IgD-negative memory B cell (primary cell): ENCODE data around the gene CRTAP. TPM values are rescaled to one million over a fixed set of nuclear protein-coding genes. Genes with fewer than 3 reads are reported as not detected.
A peak's percentile ranks its signal among the peaks of the same experiment; 100 is the strongest.
"Not testable (repeated sequence)": the region's sequence is repeated elsewhere in the genome, so short reads cannot be mapped to it uniquely, and the experiment has no call there.

Source experiments
- H3K27ac Mint-ChIP-seq, 3 donors: one replicate each; pipeline ENCODE4 v1.8.0; 2020 to 2022; ENCODE audit warnings: mild to moderate bottlenecking in 3 of 3, mixed read lengths in 3 of 3, moderate library complexity in 1 of 3
- H3K27me3 Mint-ChIP-seq: one replicate; pipeline ENCODE4 v1.8.0; 2021; ENCODE audit warnings: mixed read lengths
- H3K36me3 Mint-ChIP-seq: one replicate; pipeline ENCODE4 v1.8.0; 2020; ENCODE audit warnings: mild to moderate bottlenecking, mixed read lengths
- H3K4me1 Mint-ChIP-seq, 3 donors: one replicate each; pipeline ENCODE4 v1.8.0; 2020 to 2022; ENCODE audit warnings: mixed read lengths in 3 of 3, mild to moderate bottlenecking in 1 of 3
- H3K4me3 Mint-ChIP-seq, 4 donors: one replicate each; pipeline ENCODE4 v1.8.0; 2020 to 2022; ENCODE audit warnings: mild to moderate bottlenecking in 4 of 4, mixed read lengths in 4 of 4, moderate library complexity in 3 of 4
- H3K9me3 Mint-ChIP-seq, 3 donors: one replicate each; pipeline ENCODE4 v1.8.0; 2020 to 2021; ENCODE audit warnings: mixed read lengths in 3 of 3, mild to moderate bottlenecking in 1 of 3
- polyA plus RNA-seq: library from polyadenylated mRNA; unstranded; fragments of 300-500 nt; fragmentation: Illumina TruSeq; gene quantifications from one replicate; pipeline ENCODE4 v1.2.3, GENCODE V29; 2021

The CRTAP gene
- polyA plus RNA-seq, 1 donor from 2014 or later, result 88.0 TPM

DNA sequence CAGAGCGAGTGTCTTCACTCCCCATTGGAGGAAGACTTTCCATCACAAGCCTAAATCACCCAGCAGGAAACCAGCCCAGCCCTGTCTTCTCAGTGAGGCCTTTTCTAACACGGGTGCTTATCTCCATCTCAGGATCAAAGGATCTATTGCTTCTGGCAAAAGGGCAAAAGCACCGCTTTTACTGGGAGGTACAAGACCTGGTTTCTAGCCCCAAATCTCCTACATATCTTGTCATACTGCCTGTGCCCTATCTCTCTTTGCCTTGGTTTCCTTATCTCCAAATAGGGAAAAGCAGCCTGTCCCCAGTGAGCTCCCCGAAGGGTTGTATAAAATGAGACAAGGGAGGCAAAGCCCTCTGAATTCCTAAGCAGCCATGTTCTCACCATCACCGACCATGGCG is 22.1 kb upstream of the CRTAP start:
- H3K27me3 Mint-ChIP-seq, result no peaks in the 10 kb centered on the region
- peaks cover 48 to 66% (median 53%) of the 10 kb centered on the region in 3 donors for H3K4me1 Mint-ChIP-seq
- H3K27ac Mint-ChIP-seq, result peak overlapping the region in 1 of 3 donors; percentile 27
- H3K9me3 Mint-ChIP-seq, result no peaks in the 10 kb centered on the region
- no peaks in the 10 kb centered on the region for H3K36me3 Mint-ChIP-seq
- H3K4me3 Mint-ChIP-seq, result peak overlapping the region in 2 of 4 donors; percentile 34 to 49

DNA sequence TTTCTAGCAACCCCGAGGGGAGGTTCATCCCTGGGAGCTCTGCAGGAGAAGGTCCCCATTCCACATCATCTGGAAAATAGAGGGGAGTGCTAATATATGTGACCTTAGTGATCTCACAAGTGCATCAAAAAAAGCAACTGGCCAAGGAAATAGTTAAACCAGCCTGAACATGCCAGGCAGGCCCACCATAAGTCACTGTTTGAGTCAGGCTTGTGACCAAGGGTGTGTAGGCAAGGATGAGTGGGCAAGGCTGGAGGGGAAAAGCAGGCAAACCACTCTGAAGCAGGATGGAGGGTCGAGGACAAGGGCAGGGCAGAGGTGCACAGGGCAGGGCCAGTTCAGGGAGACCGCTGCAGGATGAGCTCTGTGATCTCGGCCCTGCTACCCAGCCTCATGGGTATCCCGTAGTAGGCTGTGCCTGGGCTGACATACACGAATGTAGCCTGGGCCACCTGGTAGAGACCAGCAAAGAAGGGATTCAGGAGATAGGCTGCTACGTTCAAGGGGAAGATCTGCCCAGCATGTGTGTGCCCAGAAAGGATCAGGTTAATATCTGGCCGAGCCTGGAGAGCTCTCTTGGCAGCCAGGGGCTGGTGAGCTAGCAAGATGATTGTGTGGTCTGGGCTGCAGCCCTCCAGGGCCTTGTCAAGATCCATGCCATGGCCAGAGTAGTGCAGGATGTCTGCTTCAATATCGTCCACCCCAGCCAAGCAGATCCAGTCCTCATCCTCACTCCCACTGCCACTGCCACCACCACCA is 21.1 kb upstream of the CRTAP start:
- Mint-ChIP-seq H3K4me1 (peaks cover 46 to 64% (median 51%) of the 10 kb centered on the region in 3 donors), H3K9me3 (no peaks in the 10 kb centered on the region), H3K27ac (peak overlapping the region in 2 of 3 donors; percentile 27), H3K4me3 (peak overlapping the region in 2 of 4 donors; percentile 14 to 98), H3K36me3 (no peaks in the 10 kb centered on the region), H3K27me3 (no peaks in the 10 kb centered on the region)

DNA sequence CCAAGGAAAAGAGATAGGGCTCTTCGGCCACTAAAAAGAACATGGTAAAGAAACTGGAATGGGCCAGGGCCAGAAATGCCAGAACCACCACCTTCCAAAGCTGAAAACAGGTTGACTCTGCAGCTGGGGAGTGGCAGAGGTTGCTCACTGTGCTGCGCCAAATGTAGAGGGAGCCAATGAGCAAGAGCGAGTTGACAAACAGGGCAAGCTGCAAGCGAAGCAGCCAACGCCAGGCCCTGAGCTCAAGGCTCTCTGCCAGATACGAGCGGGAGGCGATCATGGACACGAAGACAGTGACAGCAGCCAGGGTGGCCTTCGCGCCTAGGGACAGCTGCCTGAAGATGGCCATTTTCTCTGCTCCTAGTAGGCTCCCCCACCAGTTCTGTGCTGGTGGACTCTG is 20.0 kb upstream of the CRTAP start:
- Mint-ChIP-seq H3K4me1 (peaks cover 34 to 52% (median 40%) of the 10 kb centered on the region in 3 donors), H3K9me3 (no peaks in the 10 kb centered on the region), H3K36me3 (no peaks in the 10 kb centered on the region), H3K4me3 (peak overlapping the region in 2 of 4 donors; percentile 30 to 98), H3K27me3 (no peaks in the 10 kb centered on the region), H3K27ac (no peak overlapping the region)

GRCh38 chr3:33095436-33095835 is 18.4 kb upstream of the CRTAP start:
- Mint-ChIP-seq H3K4me3 (peak overlapping the region; percentile 97 to 99 (median 98)), H3K27ac (peak overlapping the region; percentile 85 to 95 (median 95)), H3K9me3 (no peaks in the 10 kb centered on the region), H3K36me3 (no peaks in the 10 kb centered on the region), H3K27me3 (no peaks in the 10 kb centered on the region), H3K4me1 (peaks cover 20 to 36% (median 25%) of the 10 kb centered on the region in 3 donors)

GRCh38 chr3:33096093-33096868 is 17.5 kb upstream of the CRTAP start:
- Mint-ChIP-seq H3K27ac (peak overlapping the region; percentile 85 to 95 (median 95)), H3K4me3 (peak overlapping the region; percentile 97 to 99 (median 98)), H3K4me1 (peaks cover 13 to 28% (median 18%) of the 10 kb centered on the region in 3 donors), H3K27me3 (no peaks in the 10 kb centered on the region), H3K36me3 (no peaks in the 10 kb centered on the region), H3K9me3 (no peaks in the 10 kb centered on the region)

DNA sequence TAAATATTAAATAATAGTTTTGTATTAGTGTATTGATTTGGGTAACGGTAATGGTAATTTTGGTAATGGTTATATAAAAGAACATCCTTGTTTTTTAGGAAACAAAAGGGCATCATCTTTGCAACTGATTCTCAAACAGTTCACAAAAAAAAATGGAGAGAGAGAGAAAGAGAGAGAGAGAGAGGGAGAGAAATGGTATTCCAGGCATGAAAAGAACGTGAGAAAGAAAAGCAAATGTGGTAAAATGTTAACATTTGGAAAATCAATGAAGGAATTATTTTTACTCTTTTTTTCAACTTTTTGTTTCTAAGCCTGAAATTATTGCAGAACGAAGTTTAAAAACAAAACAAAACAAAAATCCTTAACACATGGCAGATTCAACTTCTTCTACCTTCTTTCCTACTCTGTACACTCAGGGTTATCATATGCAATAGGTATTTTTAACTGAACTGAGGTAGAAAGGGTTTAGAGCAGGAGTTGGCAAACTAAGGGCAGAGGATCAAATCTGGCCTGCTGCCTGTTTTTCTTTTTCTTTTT is 14.6 kb upstream of the CRTAP start:
- Mint-ChIP-seq H3K4me1 (peaks cover 6 to 9% (median 8%) of the 10 kb centered on the region in 3 donors), H3K27ac (no peak overlapping the region), H3K36me3 (no peaks in the 10 kb centered on the region), H3K27me3 (no peaks in the 10 kb centered on the region), H3K4me3 (peak overlapping the region in 1 of 4 donors; percentile 41), H3K9me3 (no peaks in the 10 kb centered on the region)

- Mint-ChIP-seq H3K9me3 (no peaks in the 10 kb centered on the region), H3K27me3 (no peaks in the 10 kb centered on the region), H3K27ac (no peak overlapping the region), H3K4me3 (peak overlapping the region in 1 of 4 donors; percentile 18), H3K4me1 (peaks cover 6 to 9% (median 8%) of the 10 kb centered on the region in 3 donors), H3K36me3 (no peaks in the 10 kb centered on the region)
Measured at GRCh38 chr3:33099701-33100100, 14.1 kb upstream of the CRTAP start.

DNA sequence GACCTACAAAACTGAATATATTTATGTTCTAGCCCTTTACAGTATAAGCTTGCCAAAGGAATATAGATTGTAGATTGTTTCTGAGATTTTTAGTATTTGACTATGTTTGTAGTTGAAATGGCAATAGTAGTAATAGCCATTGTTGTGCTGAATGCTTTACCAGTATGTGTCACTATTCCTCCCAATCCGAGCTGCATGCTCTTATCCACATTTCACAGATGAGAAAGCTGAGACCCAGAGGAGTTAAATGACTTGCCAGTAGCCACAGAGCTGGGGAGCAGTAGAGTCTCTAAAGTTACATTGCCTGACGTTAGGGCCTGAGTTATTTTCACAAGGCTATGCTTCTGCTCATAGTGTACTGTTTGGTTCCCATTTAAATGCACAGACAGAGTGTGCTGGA is 13.6 kb upstream of the CRTAP start:
- peak overlapping the region in 2 of 4 donors; percentile 18 to 20 for H3K4me3 Mint-ChIP-seq
- no peaks in the 10 kb centered on the region for H3K27me3 Mint-ChIP-seq
- no peaks in the 10 kb centered on the region for H3K36me3 Mint-ChIP-seq
- H3K4me1 Mint-ChIP-seq, result peaks cover 6 to 9% (median 8%) of the 10 kb centered on the region in 3 donors
- no peaks in the 10 kb centered on the region for H3K9me3 Mint-ChIP-seq
- H3K27ac Mint-ChIP-seq, result no peak overlapping the region

- H3K27me3 Mint-ChIP-seq, result no peaks in the 10 kb centered on the region
- no peaks in the 10 kb centered on the region for H3K36me3 Mint-ChIP-seq
- no peak overlapping the region for H3K4me3 Mint-ChIP-seq
- peaks cover 8 to 10% (median 9%) of the 10 kb centered on the region in 3 donors for H3K4me1 Mint-ChIP-seq
- H3K27ac Mint-ChIP-seq, result no peak overlapping the region
- peaks cover 0 to 3% (median 0%) of the 10 kb centered on the region in 3 donors for H3K9me3 Mint-ChIP-seq
Measured at GRCh38 chr3:33103034-33103433, 10.8 kb upstream of the CRTAP start.

DNA sequence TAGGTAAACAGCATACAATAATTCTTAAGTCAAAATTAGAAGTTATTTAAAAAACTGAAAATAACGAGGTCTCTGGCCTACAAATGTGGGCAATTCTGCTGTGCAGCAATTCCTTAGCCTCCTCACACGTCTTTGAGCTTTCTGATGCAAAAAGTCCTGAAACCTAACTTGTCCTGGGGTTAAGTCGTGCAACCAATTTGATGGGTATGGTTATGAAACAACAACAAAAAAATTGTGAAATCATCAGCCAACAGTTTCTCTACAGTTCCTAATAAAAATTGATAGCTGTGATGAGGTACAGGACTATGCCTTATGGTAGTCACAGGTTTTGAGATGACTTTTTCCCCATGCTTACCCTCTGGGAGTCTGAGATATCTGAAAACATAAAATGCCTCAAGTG is 10.3 kb upstream of the CRTAP start:
- peaks cover 0 to 3% (median 0%) of the 10 kb centered on the region in 3 donors for H3K9me3 Mint-ChIP-seq
- no peak overlapping the region for H3K27ac Mint-ChIP-seq
- H3K4me1 Mint-ChIP-seq, result peaks cover 8 to 10% (median 10%) of the 10 kb centered on the region in 3 donors
- no peaks in the 10 kb centered on the region for H3K36me3 Mint-ChIP-seq
- H3K27me3 Mint-ChIP-seq, result no peaks in the 10 kb centered on the region
- no peak overlapping the region for H3K4me3 Mint-ChIP-seq

- Mint-ChIP-seq H3K9me3 (peaks cover 0 to 3% (median 0%) of the 10 kb centered on the region in 3 donors), H3K27ac (no peak overlapping the region), H3K36me3 (no peaks in the 10 kb centered on the region), H3K4me1 (peaks cover 8 to 10% (median 10%) of the 10 kb centered on the region in 3 donors), H3K4me3 (no peak overlapping the region), H3K27me3 (no peaks in the 10 kb centered on the region)
Measured at GRCh38 chr3:33104803-33105202, 9.0 kb upstream of the CRTAP start.

GRCh38 chr3:33105341-33105948 is 8.4 kb upstream of the CRTAP start:
- peaks cover 0 to 3% (median 0%) of the 10 kb centered on the region in 3 donors for H3K9me3 Mint-ChIP-seq
- H3K4me1 Mint-ChIP-seq, result peaks cover 8 to 10% (median 10%) of the 10 kb centered on the region in 3 donors
- H3K4me3 Mint-ChIP-seq, result no peak overlapping the region
- no peaks in the 10 kb centered on the region for H3K36me3 Mint-ChIP-seq
- no peak overlapping the region for H3K27ac Mint-ChIP-seq
- no peaks in the 10 kb centered on the region for H3K27me3 Mint-ChIP-seq

DNA sequence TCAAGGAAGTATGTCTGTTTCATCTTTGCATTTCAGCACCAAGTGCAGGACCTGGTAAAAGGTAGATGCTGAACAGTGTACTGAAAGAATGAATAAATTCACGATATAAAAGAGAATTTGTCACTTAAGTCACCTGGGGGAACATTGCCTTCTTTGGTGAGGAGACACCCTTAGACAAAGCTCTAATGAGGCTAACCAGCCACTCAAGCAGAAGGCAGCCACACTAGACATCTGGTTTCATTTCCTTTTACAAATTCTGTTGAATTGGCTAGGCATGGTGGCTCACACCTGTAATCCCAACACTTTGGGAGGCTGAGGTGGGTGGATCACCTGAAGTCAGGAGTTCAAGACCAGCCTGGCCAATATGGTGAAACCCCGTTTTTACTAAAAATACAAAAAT is 7.0 kb upstream of the CRTAP start:
- Mint-ChIP-seq H3K4me1 (peaks cover 17 to 18% (median 17%) of the 10 kb centered on the region in 3 donors), H3K4me3 (peak overlapping the region in 1 of 4 donors; percentile 51), H3K27ac (peak overlapping the region in 2 of 3 donors; percentile 31 to 49)
- H3K9me3 Mint-ChIP-seq, H3K36me3 Mint-ChIP-seq, H3K27me3 Mint-ChIP-seq: not testable (repeated sequence)

GRCh38 chr3:33111581-33111980 is 2.2 kb upstream of the CRTAP start:
- Mint-ChIP-seq H3K27ac (peak overlapping the region; percentile 5 to 62 (median 23)), H3K36me3 (no peaks in the 10 kb centered on the region), H3K4me1 (peaks cover 31 to 41% (median 38%) of the 10 kb centered on the region in 3 donors), H3K27me3 (no peaks in the 10 kb centered on the region), H3K4me3 (peak overlapping the region; percentile 69 to 93 (median 74)), H3K9me3 (peaks cover 0 to 3% (median 0%) of the 10 kb centered on the region in 3 donors)
